GM12874 (cell line): Measurements from ENCODE around the gene SLC6A2.

ENCODE experiments used
- TF ChIP-seq, protein P1 (sequence below): IDR thresholded peaks from 2 replicates; pipeline ENCODE4 v1.5.1; 2011; ENCODE audit warnings: low read depth, mild to moderate bottlenecking, control low read depth, low read length, moderate library complexity; ENCODE audit not compliant: insufficient read depth

Gene SLC6A2

DNA sequence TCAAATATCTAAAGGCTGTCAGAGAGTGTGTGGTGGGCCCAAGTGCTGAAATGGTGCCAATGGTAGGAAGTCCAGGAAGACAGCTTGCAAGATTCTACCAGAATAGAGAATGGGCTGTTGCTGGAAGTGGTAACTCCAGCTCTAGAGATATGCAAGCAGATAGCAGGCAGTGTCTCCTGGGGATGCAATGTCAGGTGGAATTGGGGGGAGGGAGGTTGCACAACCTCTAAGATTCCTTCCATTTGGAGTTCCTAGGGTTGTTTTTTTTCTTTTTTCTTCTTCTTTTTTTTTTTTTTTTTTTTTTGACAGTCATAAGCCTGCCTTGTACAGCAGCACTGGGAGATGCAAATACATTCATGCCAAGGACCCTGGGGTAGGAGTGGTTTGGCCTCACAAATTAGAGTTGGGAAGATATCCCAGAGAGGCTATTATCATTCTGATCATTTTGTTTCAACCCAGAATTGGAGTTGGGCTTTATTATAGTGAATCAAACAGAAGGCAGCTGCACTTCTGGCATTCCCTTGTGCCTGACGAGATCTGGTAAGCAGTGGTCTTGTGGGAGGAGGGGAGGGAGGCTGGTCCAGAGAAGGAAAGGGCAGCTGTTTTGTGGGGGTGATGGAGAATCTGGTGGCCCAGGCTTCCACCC is 51.1 kb downstream of the SLC6A2 start:
- TF ChIP-seq, protein P1, sequence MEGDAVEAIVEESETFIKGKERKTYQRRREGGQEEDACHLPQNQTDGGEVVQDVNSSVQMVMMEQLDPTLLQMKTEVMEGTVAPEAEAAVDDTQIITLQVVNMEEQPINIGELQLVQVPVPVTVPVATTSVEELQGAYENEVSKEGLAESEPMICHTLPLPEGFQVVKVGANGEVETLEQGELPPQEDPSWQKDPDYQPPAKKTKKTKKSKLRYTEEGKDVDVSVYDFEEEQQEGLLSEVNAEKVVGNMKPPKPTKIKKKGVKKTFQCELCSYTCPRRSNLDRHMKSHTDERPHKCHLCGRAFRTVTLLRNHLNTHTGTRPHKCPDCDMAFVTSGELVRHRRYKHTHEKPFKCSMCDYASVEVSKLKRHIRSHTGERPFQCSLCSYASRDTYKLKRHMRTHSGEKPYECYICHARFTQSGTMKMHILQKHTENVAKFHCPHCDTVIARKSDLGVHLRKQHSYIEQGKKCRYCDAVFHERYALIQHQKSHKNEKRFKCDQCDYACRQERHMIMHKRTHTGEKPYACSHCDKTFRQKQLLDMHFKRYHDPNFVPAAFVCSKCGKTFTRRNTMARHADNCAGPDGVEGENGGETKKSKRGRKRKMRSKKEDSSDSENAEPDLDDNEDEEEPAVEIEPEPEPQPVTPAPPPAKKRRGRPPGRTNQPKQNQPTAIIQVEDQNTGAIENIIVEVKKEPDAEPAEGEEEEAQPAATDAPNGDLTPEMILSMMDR = no peak

DNA sequence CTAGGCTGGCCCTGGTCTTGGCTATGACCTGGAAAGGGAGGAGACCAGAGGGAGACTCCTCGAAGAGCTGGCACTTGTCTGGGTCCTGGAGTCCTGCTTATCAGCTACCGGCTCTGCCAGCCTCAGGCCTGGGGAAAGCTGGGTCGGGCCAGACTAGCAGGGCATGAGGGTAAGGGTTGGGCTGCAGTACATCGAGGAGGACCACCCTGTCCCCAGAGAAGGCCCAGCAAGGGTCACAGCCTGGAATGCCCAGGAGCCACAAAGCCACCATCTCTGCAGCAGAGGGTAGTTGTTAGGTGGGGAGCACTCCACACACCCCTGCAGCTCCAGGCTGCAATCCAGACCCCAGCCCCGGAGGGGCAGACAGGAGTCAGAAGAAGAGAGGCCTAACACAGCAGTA is 54.0 kb downstream of the SLC6A2 start:
- TF ChIP-seq, protein P1 = no peak

DNA sequence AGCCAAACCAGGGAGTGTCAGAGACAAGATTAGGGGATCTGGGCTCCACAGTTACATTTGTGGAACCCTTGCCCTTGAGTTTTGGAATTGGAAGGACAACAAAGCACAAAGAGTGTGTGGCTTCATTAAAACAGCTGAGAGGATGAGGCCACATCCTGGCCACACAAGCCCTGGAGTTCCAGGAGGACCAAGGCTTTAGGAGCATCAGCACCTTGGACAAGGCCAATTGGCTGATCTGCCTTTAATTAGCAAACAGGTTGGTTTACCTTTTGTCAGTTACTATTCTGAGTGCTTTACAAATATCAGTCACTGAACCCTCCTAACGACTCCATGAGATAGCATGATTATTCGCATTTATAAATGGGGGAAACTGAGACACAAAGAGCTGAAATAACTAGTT is 54.7 kb downstream of the SLC6A2 start:
- TF ChIP-seq, protein P1 = no peak

DNA sequence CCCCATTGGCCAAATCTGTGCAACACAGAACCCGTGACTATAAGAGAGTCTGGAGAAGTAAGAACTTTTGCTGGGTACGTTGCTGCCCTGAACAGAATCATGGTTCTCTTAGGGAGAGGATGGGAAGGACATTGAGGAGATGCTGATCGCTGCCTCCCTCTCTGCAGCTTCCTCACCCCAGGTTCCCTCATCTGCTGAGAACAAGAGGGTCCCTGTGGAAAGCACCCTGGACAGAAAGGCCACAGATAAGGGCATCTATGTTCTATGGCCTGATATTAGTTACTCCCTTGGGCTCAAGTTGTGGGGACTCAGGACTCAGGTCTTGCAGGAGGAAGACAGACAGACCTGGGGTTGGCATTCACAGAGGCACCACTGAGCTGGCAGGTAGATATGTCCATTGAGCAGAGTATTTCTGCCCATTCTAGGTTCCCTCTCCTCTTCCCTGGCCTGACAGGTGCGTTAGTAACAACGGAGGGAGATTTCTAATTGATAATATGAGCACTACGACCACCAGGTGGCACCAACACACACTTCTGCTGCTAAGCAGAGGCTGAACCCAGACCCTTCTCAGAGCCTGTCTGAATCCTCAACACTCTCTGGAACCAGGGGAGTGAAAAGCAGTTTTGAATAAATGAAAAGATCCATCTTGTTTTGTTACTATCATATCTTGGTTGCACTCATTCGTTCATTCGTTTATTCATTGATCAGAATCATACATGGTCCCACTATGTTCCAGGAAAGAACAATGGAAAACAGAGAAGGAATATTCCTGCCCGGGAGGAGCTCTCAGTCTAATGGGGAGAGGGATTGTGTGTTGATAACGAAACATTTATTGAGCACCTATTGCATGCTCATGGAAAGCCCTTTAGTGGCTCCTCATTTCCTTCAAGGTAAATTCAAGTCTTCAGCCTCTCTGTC is 56.4 kb downstream of the SLC6A2 start:
- TF ChIP-seq, protein P1 = peak; percentile 54; the same call in 1 of the 2 replicates

DNA sequence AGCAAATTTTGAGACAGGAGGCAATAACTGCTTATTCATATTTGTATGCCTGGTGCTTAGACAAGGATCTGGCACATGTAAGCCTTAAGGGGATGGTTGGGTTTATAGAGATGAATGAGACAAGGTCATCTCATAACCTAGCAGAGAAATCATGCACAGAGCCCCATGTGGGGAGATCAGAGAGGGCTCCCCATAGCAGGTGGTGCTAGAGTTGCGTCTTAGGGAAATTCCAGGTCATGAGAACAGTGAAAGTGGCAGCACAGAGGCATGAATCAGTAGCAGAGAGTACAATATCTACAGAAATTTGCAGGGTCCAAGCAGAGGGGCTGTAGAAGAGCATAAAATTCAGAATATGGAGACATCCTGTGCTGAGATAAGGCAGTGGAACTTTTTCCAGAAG is 57.3 kb downstream of the SLC6A2 start:
- TF ChIP-seq, protein P1 = no peak

DNA sequence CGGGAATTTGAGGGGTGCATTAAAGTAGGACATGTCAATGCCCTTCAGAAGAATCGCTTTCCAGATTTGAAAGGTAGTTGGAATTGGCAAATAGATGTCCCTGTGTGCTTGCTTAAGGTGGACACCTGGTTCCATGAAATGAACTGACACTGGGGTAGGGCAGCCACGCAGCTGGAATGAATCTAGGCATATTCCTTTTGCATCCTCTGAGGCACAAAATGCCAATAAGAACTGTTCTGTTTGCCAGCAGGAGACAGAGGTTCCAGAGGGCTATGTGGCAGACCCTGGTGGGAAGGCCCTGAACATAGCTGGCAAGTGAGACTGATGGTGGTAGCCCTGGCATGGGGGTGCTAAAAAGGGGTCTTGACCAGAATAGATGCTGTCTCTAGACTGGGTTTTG is 61.5 kb downstream of the SLC6A2 start:
- TF ChIP-seq, protein P1 = no peak

DNA sequence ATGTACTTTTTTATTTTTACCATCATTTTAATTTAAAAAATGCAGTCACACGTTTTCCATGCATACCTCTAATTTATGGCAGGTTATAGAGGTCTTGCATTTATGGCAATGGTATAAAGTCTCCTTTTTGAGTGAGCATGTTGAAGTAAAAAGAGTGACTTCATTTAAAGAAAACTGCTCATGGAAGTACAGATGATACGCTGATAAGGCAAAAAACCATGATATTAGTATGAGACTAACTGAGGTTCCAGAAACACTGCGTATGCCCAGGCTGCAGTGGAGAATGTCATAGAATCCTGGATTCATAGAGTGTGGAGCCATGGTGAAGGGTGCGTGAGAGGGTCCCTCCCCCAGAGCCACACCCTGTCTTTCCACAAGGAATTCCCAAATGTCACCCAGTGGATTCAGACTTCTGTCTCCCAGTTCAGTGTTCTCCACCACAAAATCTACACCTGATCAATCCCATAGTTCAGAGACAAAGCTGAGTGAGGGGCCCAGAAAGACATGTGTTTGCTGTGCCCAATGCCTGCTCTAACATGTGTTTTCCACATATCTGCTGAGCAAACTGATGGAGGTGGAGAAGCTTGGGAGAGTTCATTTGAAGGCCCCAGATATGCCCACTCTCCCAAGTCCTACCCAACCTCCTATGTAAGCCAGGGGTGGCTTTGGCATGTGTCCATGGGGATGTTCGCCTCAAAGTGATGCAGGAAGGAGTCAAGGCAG is 69.4 kb downstream of the SLC6A2 start:
- TF ChIP-seq, protein P1 = no peak
